ENCODE results near the gene UTF1.

- TF ChIP-seq, protein P1, sequence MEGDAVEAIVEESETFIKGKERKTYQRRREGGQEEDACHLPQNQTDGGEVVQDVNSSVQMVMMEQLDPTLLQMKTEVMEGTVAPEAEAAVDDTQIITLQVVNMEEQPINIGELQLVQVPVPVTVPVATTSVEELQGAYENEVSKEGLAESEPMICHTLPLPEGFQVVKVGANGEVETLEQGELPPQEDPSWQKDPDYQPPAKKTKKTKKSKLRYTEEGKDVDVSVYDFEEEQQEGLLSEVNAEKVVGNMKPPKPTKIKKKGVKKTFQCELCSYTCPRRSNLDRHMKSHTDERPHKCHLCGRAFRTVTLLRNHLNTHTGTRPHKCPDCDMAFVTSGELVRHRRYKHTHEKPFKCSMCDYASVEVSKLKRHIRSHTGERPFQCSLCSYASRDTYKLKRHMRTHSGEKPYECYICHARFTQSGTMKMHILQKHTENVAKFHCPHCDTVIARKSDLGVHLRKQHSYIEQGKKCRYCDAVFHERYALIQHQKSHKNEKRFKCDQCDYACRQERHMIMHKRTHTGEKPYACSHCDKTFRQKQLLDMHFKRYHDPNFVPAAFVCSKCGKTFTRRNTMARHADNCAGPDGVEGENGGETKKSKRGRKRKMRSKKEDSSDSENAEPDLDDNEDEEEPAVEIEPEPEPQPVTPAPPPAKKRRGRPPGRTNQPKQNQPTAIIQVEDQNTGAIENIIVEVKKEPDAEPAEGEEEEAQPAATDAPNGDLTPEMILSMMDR (IDR thresholded peaks at IDR 0.05; ENCODE audit: low read depth, low read length), result no peak
- TF ChIP-seq EZH2phosphoT487 (IDR thresholded peaks at IDR 0.05; ENCODE audit: low read depth), result no peak
Observed at GRCh38 chr10:133213641-133214467, 16.2 kb upstream of the UTF1 start.
